ENCODE results near the gene SMYD3.

- TF ChIP-seq, protein P1, sequence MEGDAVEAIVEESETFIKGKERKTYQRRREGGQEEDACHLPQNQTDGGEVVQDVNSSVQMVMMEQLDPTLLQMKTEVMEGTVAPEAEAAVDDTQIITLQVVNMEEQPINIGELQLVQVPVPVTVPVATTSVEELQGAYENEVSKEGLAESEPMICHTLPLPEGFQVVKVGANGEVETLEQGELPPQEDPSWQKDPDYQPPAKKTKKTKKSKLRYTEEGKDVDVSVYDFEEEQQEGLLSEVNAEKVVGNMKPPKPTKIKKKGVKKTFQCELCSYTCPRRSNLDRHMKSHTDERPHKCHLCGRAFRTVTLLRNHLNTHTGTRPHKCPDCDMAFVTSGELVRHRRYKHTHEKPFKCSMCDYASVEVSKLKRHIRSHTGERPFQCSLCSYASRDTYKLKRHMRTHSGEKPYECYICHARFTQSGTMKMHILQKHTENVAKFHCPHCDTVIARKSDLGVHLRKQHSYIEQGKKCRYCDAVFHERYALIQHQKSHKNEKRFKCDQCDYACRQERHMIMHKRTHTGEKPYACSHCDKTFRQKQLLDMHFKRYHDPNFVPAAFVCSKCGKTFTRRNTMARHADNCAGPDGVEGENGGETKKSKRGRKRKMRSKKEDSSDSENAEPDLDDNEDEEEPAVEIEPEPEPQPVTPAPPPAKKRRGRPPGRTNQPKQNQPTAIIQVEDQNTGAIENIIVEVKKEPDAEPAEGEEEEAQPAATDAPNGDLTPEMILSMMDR (IDR thresholded peaks at IDR 0.05; ENCODE audit: insufficient read depth, low read length, poor library complexity, severe bottlenecking) = no peak
- TF ChIP-seq EZH2phosphoT487 (conservative IDR thresholded peaks at IDR 0.05; ENCODE audit: low read length) = no peak
These were observed 362.1 kb downstream of the SMYD3 start for GRCh38 chr1:246144931-246145330.
